GM13976 (cell line): ENCODE data around the gene HPSE2.
"Not testable (repeated sequence)": the region's sequence is repeated elsewhere in the genome, so short reads cannot be mapped to it uniquely, and the experiment has no call there.

Source experiments
- DNase-seq: peaks from one replicate; pipeline ENCODE4 v3.0.0; 2012; ENCODE audit warnings: low spot score
- CTCF ChIP-seq: IDR thresholded peaks from 2 replicates; pipeline ENCODE4 v1.5.1; 2012; ENCODE audit warnings: borderline replicate concordance, mild to moderate bottlenecking; ENCODE audit not compliant: insufficient read depth; ENCODE audit errors: extremely low read depth, missing control alignments, control extremely low read depth
- in situ Hi-C: fragments of 300-500 bp; cut with MboI; formaldehyde crosslinking; loops from one replicate; pipeline ENCODE4 v1.12.0; 2022; ENCODE audit warnings: low sequenced_read_pairs, mixed read lengths, inconsistent platforms; ENCODE audit not compliant: unreplicated experiment

HPSE2 gene

GRCh38 chr10:99002392-99002791, 233.3 kb downstream of the HPSE2 start:
- in situ Hi-C loops: no loop called here
- no peak for TF ChIP-seq CTCF
- DNase-seq: no peak

DNA sequence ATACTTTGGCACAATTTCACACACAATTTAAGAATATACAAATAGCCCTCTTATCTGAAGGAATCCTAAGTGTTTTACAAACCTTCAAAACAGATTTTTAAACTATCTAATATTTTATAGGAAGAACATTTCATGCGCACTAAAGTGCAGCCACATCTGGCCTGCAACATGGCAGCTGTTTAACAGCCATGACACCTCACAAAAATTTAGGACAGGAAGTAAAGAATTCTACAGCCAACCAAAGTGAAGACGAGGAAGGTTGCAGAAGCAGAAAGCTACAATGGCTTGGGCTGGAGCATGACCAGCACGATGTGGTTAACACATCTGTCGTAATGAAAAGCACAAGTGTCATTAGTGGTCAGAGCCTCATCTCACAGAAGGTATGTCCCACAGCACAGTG, 238.1 kb downstream of the HPSE2 start:
- in situ Hi-C loops: no loop called here
- DNase-seq: no peak
- TF ChIP-seq CTCF: no peak

- in situ Hi-C loops: no loop called here
- TF ChIP-seq CTCF: no peak
- DNase-seq: no peak
Observed at GRCh38 chr10:98994030-98994429, 241.6 kb downstream of the HPSE2 start.

DNA sequence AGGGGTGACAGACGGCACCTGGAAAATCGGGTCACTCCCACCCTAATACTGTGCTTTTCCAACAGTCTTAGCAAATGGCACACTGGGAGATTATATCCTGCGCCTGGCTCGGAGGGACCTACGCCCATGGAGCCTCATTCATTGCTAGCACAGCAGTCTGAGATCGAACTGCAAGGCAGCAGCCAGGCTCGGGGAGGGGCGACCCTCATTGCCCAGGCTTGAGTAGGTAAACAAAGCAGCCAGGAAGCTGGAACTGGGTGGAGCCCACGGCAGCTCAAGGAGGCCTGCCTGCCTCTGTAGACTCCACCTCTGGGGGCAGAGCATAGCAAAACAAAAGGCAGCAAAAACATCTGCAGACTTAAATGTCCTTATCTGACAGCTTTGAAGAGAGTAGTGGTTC, 251.9 kb downstream of the HPSE2 start:
- in situ Hi-C loops, DNase-seq: not testable (repeated sequence)

DNA sequence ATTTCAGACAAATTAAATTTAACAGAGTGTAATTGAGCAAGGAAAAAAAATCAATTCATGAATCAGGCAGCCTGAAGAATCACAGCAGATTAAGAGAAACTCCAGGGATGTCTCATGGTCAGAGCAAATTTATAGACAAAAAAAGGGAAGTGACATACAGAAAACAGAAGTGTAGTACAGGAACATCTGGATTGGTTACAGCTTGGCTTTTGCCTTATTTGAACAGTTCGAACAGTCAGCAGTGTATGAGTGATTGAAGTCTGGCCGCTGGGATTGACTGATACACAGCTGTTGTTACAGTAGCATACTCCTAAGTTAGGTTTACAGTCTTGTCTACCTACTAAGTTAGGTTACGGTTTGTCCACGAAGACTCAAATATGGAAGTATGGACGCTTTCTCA, 255.3 kb downstream of the HPSE2 start:
- in situ Hi-C loops: no loop called here
- no peak for DNase-seq
- no peak for TF ChIP-seq CTCF

DNA sequence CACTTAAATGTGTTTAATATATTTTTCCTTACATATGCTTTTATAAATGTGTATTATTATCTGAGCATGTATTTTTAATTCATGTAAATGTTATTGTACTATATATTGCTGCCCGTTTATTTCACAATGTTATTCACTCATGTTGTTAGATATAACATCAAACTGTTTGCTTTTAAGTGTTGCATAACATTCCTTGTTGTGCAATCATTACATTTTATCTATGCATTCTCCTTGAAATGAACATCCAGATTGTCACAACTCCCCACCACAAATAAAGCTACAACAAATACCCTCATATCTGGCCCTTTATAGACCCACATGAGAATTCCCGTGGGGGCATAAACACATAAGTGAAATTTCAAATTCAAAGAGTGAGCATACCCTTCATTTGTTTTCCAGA, 264.2 kb downstream of the HPSE2 start:
- no peak for TF ChIP-seq CTCF
- no peak for DNase-seq
- in situ Hi-C loops: no loop called here

DNA sequence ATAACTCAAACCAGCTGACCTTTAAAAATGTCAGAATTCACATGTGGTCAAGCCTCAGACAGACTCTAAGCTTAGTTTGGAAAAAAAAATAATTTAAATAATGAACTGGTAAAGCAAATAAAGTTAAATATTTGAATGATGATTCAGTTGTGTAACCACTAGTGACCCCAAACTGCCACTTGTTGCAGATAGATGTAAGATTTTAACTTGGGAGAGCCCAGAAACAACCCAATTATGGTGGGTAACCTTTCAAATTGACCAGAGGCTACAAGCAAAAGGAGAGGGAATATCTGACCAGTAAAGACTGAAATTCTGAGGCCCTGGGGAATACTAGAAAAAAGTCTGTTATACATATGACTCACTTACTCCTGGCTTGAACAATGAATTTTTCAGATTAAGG, 268.1 kb downstream of the HPSE2 start:
- no peak for DNase-seq
- no peak for TF ChIP-seq CTCF
- in situ Hi-C loops: no loop called here

DNA sequence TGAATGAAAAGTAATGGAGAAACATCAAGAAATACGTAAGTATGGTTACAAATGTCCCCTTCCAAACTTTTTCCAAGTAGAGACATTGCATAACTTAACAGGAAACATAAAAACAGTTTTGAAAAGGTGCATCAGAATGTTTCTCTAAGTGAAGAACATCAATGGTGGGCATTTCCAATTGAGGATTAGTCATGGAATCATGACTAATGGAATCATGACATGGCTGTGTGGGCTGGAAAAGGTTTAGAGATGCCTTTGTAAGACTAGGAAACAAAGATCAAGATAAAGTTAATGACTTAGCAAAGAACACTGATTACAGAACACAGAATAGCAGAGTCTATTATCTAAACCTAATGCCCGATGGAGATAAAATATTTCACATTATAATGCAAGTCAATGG, 272.0 kb downstream of the HPSE2 start:
- no peak for TF ChIP-seq CTCF
- no peak for DNase-seq
- in situ Hi-C loops: no loop called here
